T-helper 17 cell (primary cell): ENCODE measurements around the gene IFT172. TPM values are rescaled to one million over a fixed set of nuclear protein-coding genes. Genes with fewer than 3 reads are reported as not detected.
A peak's percentile ranks its signal among the peaks of the same experiment; 100 is the strongest.

ENCODE experiments used
- ATAC-seq: fragments of 150-1000 bp; cut with Tn5 transposase; 2 replicates; pipeline ENCODE4 v1.10.0; 2021; ENCODE audit warnings: mild to moderate bottlenecking, moderate library complexity
- DNase-seq, 3 donors: peaks; one replicate each; pipeline versions ENCODE4 v3.0.0 to v3.0.0-alpha.2; 2020 to 2021
- H3K9me3 ChIP-seq: one replicate; pipeline ENCODE4 v1.7.0; 2013; ENCODE audit warnings: low read length, mild to moderate bottlenecking; ENCODE audit not compliant: control insufficient read depth, poor library complexity, severe bottlenecking
- H3K27ac Mint-ChIP-seq: one replicate; pipeline ENCODE4 v1.8.0; 2022; ENCODE audit warnings: mild to moderate bottlenecking, moderate library complexity, mixed read lengths
- H3K27me3 Mint-ChIP-seq: one replicate; pipeline ENCODE4 v1.8.0; 2022; ENCODE audit warnings: mixed read lengths
- H3K36me3 Mint-ChIP-seq: one replicate; pipeline ENCODE4 v1.8.0; 2022; ENCODE audit warnings: low read depth, mixed read lengths
- H3K4me1 Mint-ChIP-seq: one replicate; pipeline ENCODE4 v1.8.0; 2022; ENCODE audit warnings: mild to moderate bottlenecking, mixed read lengths
- H3K4me3 Mint-ChIP-seq: one replicate; pipeline ENCODE4 v1.8.0; 2022; ENCODE audit warnings: mild to moderate bottlenecking, moderate library complexity, mixed read lengths
- total RNA-seq, 4 donors: library from RNA in 2 of 4; stranded (reverse) in 2 of 4; gene quantifications; one replicate each; pipeline ENCODE4 v1.2.3 and lab custom pipeline; 2022 to 2026

IFT172 gene
- total RNA-seq, 2 donors from 2014 or later = 7.2 to 14.1 TPM

DNA sequence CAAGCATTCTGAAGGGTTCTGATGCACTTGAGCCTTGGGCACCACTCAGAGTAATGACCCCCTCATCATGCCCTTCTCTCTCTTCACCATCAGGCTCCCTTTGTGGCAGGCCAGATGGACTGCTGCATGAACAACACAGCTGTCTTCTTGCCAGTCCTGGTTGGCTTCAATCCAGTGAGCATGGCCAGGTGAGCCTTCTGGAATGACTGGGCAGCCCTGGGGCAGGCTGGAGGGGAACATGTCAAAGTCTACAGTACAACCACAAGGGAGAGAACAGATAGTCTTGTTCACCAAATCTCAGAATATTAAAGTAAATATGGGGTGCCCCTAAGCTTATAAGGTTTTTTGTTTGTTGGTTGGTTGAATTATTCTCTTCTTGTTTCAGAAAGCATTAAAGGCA is 11.5 kb upstream of the IFT172 start:
- no peak overlapping the region for H3K4me3 Mint-ChIP-seq
- peaks cover 11% of the 10 kb centered on the region for H3K36me3 Mint-ChIP-seq
- no peaks in the 10 kb centered on the region for H3K9me3 ChIP-seq
- DNase-seq (no peak), ATAC-seq (no peak)
- H3K27me3 Mint-ChIP-seq = peaks cover 32% of the 10 kb centered on the region
- H3K4me1 Mint-ChIP-seq = peaks cover 7% of the 10 kb centered on the region
- H3K27ac Mint-ChIP-seq = no peak overlapping the region

DNA sequence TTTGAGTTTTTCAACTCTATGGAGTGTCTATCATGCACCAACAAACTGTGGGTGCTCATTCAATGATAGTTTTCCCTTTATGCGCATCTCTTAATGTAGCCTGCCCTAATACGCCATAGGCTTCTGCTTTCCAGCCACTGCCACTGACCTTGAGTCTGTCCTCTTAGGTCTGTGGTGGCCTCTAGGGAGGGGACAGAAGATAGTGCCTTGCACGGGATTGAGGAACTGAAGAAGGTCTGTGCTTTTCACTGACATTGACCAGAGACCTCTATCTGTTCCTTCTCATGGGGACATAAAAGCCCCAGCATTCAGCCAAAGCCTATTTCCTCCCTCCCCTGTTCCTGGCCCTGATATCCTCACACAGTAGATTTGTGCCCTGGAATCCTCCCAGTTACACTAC is 9.4 kb upstream of the IFT172 start:
- no peak for DNase-seq
- H3K27me3 Mint-ChIP-seq = peaks cover 43% of the 10 kb centered on the region
- no peak overlapping the region for H3K27ac Mint-ChIP-seq
- H3K4me3 Mint-ChIP-seq = no peak overlapping the region
- H3K4me1 Mint-ChIP-seq = peaks cover 16% of the 10 kb centered on the region
- no peak for ATAC-seq
- peaks cover 16% of the 10 kb centered on the region for H3K36me3 Mint-ChIP-seq
- H3K9me3 ChIP-seq = no peaks in the 10 kb centered on the region

DNA sequence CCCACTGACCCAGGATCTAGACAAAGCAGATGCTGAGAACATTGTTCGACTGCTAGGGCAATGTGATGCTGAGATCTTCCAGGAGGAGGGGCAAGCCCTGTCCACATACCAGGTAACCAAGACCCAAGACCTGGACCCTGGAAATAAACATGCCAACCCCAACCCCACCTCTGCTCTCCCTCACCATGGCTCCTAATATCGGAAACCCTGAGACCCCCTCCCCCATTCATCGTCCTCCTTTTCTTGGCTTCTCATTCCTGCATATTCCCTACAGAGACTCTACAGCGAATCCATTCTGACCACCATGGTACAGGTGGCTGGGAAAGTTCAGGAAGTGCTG is 7.7 kb upstream of the IFT172 start:
- peaks cover 13% of the 10 kb centered on the region for H3K36me3 Mint-ChIP-seq
- ATAC-seq (no peak), DNase-seq (no peak)
- no peaks in the 10 kb centered on the region for H3K9me3 ChIP-seq
- H3K4me3 Mint-ChIP-seq = no peak overlapping the region
- peaks cover 51% of the 10 kb centered on the region for H3K27me3 Mint-ChIP-seq
- H3K27ac Mint-ChIP-seq = no peak overlapping the region
- peaks cover 16% of the 10 kb centered on the region for H3K4me1 Mint-ChIP-seq

GRCh38 chr2:27496357-27497287 is 7.1 kb upstream of the IFT172 start, which contains the start of gene GCKR:
Gene GCKR (plus strand): TSS chr2:27496839. CDS start chr2:27496905, 66 bp downstream.
- peaks cover 51% of the 10 kb centered on the region for H3K27me3 Mint-ChIP-seq
- DNase-seq = no peak
- ATAC-seq = no peak
- H3K27ac Mint-ChIP-seq = no peak within 1 kb of the TSS
- H3K4me3 Mint-ChIP-seq = peak within 1 kb of the TSS; percentile 86
- H3K36me3 Mint-ChIP-seq = peaks cover 13% of the 10 kb centered on the region
- H3K9me3 ChIP-seq = no peaks in the 10 kb centered on the region
- peaks cover 16% of the 10 kb centered on the region for H3K4me1 Mint-ChIP-seq

DNA sequence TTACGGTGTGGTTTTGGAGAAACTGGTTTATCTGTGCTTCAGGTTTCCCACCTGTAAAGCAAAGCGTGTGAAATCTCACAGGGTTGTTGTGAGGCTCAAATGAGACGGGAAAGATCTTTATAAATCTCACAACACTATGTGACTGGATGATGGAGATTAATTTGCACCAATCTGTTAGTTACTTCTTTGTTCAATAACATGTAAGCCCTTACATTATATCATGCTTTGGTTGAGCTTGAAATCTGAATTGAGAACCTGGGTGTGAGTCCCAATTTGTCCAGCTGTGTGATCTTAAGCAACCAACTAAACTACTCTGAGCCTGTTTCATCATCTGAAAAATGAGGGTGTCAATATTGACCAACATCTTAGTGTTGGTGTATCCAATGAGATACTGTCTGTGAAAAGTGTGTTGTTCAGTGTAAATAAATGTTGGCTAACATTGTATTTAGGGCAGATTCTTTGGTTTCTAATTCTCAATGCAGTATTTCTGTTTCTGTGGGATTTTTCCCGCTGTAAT is 6.4 kb upstream of the IFT172 start:
- H3K27ac Mint-ChIP-seq = no peak overlapping the region
- peaks cover 16% of the 10 kb centered on the region for H3K4me1 Mint-ChIP-seq
- H3K4me3 Mint-ChIP-seq = peak overlapping the region; percentile 86
- peaks cover 51% of the 10 kb centered on the region for H3K27me3 Mint-ChIP-seq
- H3K36me3 Mint-ChIP-seq = peaks cover 13% of the 10 kb centered on the region
- DNase-seq = no peak
- no peaks in the 10 kb centered on the region for H3K9me3 ChIP-seq
- no peak for ATAC-seq

GRCh38 chr2:27494944-27495554 is 5.5 kb upstream of the IFT172 start, which contains the start of gene FNDC4:
Gene FNDC4 (minus strand): TSS chr2:27495200. CDS start chr2:27494679, 521 bp downstream.
- DNase-seq (peak in 2 of 3 donors; percentile 20 to 27), ATAC-seq (peak; percentile 74)
- no peaks in the 10 kb centered on the region for H3K9me3 ChIP-seq
- H3K36me3 Mint-ChIP-seq = peaks cover 13% of the 10 kb centered on the region
- peaks cover 18% of the 10 kb centered on the region for H3K4me1 Mint-ChIP-seq
- peak within 1 kb of the TSS; percentile 86 for H3K4me3 Mint-ChIP-seq
- no peak within 1 kb of the TSS for H3K27ac Mint-ChIP-seq
- H3K27me3 Mint-ChIP-seq = peaks cover 51% of the 10 kb centered on the region

- DNase-seq (no peak), ATAC-seq (no peak)
- no peak overlapping the region for H3K27ac Mint-ChIP-seq
- H3K4me1 Mint-ChIP-seq = peaks cover 24% of the 10 kb centered on the region
- peaks cover 51% of the 10 kb centered on the region for H3K27me3 Mint-ChIP-seq
- H3K36me3 Mint-ChIP-seq = peaks cover 13% of the 10 kb centered on the region
- no peaks in the 10 kb centered on the region for H3K9me3 ChIP-seq
- peak overlapping the region; percentile 78 for H3K4me3 Mint-ChIP-seq
These were observed 4.9 kb upstream of the IFT172 start for GRCh38 chr2:27494284-27494943.

GRCh38 chr2:27493948-27494283 is 4.4 kb upstream of the IFT172 start:
- H3K4me1 Mint-ChIP-seq = peaks cover 27% of the 10 kb centered on the region
- no peak overlapping the region for H3K27ac Mint-ChIP-seq
- DNase-seq = no peak
- no peak for ATAC-seq
- H3K36me3 Mint-ChIP-seq = peaks cover 13% of the 10 kb centered on the region
- H3K27me3 Mint-ChIP-seq = peaks cover 48% of the 10 kb centered on the region
- no peaks in the 10 kb centered on the region for H3K9me3 ChIP-seq
- H3K4me3 Mint-ChIP-seq = peak overlapping the region; percentile 78

GRCh38 chr2:27492557-27492956 is 3.0 kb upstream of the IFT172 start:
- Mint-ChIP-seq H3K27ac (peak overlapping the region; percentile 62), H3K4me1 (peaks cover 30% of the 10 kb centered on the region), H3K4me3 (no peak overlapping the region), H3K36me3 (peaks cover 13% of the 10 kb centered on the region), H3K27me3 (peaks cover 34% of the 10 kb centered on the region)
- ATAC-seq (no peak), DNase-seq (no peak)
- H3K9me3 ChIP-seq = no peaks in the 10 kb centered on the region

GRCh38 chr2:27489118-27489497 is 435 bp downstream of the IFT172 start:
- H3K27ac Mint-ChIP-seq = peak overlapping the region; percentile 95
- peaks cover 10% of the 10 kb centered on the region for H3K27me3 Mint-ChIP-seq
- peak overlapping the region; percentile 88 for H3K4me3 Mint-ChIP-seq
- peak; percentile 15 for ATAC-seq
- no peaks in the 10 kb centered on the region for H3K36me3 Mint-ChIP-seq
- peaks cover 15% of the 10 kb centered on the region for H3K4me1 Mint-ChIP-seq
- no peak for DNase-seq
- H3K9me3 ChIP-seq = no peaks in the 10 kb centered on the region

DNA sequence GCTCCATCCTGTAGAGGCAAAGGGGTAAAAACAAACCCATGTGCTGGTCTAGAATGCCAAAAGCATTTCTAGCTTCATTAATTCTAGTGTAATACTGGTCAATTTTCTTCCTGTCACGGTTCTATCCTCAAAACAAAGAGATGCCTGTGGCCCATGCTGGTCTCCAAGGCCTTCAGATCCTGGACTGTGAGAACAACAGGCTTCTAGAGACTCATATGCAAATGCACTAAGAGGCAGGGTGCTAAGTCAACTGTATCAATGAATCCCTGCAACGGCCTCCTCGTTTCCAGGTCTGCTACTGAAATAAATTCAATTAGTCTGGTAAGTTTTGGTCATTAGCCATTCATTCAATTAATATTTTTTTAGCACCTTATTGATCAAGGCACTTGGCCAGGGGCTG is 4.0 kb downstream of the IFT172 start:
- Mint-ChIP-seq H3K27ac (peak overlapping the region; percentile 95), H3K36me3 (peaks cover 4% of the 10 kb centered on the region)
- no peak for ATAC-seq

GRCh38 chr2:27471961-27472360 is 17.6 kb downstream of the IFT172 start:
- ATAC-seq (no peak), DNase-seq (no peak)
- no peaks in the 10 kb centered on the region for H3K9me3 ChIP-seq
- Mint-ChIP-seq H3K36me3 (no peaks in the 10 kb centered on the region), H3K4me1 (no peaks in the 10 kb centered on the region), H3K27me3 (no peaks in the 10 kb centered on the region), H3K27ac (no peak overlapping the region), H3K4me3 (no peak overlapping the region)

More for the DNA sequence above, 4.0 kb downstream of the IFT172 start:
- no peaks in the 10 kb centered on the region for H3K9me3 ChIP-seq
- H3K27me3 Mint-ChIP-seq = no peaks in the 10 kb centered on the region
- no peak overlapping the region for H3K4me3 Mint-ChIP-seq
- no peak for DNase-seq
- peaks cover 15% of the 10 kb centered on the region for H3K4me1 Mint-ChIP-seq

- H3K4me3 Mint-ChIP-seq = no peak overlapping the region
- H3K27me3 Mint-ChIP-seq = no peaks in the 10 kb centered on the region
- ATAC-seq (no peak), DNase-seq (no peak)
- peaks cover 2% of the 10 kb centered on the region for H3K4me1 Mint-ChIP-seq
- H3K27ac Mint-ChIP-seq = no peak overlapping the region
- H3K36me3 Mint-ChIP-seq = no peaks in the 10 kb centered on the region
- no peaks in the 10 kb centered on the region for H3K9me3 ChIP-seq
These were observed 25.1 kb downstream of the IFT172 start for GRCh38 chr2:27464443-27464842.
